Left kidney (tissue), 2 donors: ENCODE results near the gene TM9SF2. TPM values are rescaled to one million over a fixed set of nuclear protein-coding genes. Genes with fewer than 3 reads are reported as not detected.
"Not testable (repeated sequence)": the region's sequence is repeated elsewhere in the genome, so short reads cannot be mapped to it uniquely, and the experiment has no call there.

Experiments
- DNase-seq: peaks from one replicate; pipeline ENCODE4 v3.0.0-alpha.2; 2013
- polyA plus RNA-seq: library from polyadenylated mRNA; unstranded; fragments of 120-200 nt; gene quantifications from one replicate; pipeline ENCODE4 v1.2.1, GENCODE V29; 2013; ENCODE audit not compliant: insufficient read length

TM9SF2 gene
- polyA plus RNA-seq, 1 donor = 220 TPM

DNA sequence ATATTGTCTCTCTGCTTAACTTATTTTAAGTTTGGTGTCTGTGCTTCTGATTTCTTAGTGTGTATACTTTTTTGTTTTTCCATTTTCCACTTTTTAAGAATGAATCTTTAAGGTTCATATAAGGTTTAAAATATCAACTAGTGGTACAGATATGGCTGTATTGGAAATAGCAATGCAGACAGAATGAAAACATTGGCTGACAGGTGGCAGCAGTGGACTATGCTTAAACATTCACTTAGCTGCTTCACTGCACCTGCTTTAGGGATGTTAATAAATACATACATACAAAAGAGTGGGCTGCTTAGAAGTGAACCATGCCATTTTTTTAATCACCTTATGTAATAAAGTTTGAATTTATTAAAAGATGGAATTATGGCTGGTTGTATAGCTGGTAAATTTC is 27.3 kb downstream of the TM9SF2 start:
- peak; percentile 17 for DNase-seq

GRCh38 chr13:99536023-99536422 is 34.8 kb downstream of the TM9SF2 start:
- no peak for DNase-seq

- no peak for DNase-seq
These were observed 39.3 kb downstream of the TM9SF2 start for GRCh38 chr13:99540530-99540929.

GRCh38 chr13:99542788-99543406 is 41.6 kb downstream of the TM9SF2 start:
- no peak for DNase-seq

DNA sequence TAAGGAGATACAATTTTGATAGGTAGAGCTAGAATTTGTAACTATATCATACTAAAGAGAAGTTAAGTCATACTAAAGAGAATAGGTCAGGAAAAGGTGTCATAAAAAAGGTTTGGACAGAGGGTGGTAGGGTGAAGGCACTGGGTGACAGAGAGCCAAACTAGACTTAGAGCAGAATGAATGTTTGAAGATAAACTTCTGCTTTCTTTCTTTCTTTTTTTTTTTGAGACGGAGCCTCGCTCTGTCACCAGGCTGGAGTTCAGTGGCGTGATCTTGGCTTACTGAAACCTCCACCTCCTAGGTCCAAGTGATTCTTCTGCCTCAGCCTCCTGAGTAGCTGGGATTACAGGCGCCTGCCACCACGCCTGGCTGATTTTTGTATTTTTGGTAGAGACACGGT is 44.1 kb downstream of the TM9SF2 start:
- no peak for DNase-seq

- no peak for DNase-seq
These were observed 44.7 kb downstream of the TM9SF2 start for GRCh38 chr13:99545979-99546378.

GRCh38 chr13:99546878-99547277 is 45.6 kb downstream of the TM9SF2 start:
- DNase-seq = no peak

GRCh38 chr13:99548448-99548847 is 47.2 kb downstream of the TM9SF2 start:
- DNase-seq = no peak

DNA sequence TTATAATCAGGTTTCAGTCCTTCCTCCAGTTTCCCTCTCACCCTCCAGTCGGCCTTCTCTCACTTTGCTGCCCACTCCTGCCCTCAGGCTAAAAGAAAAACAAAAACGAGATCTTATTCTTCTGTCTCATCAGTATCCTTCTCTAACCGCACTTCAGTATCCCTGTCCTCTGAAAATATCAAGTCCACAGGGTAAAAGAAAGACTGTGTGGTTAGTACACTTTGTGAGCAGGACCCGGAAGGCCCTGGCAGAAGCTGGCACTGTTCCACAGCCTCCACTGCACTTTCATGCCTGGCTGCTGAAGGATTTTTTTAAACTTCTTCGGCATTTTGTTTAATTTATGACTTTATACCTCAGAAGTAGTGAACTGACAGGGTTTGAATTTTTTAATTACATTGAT is 51.8 kb downstream of the TM9SF2 start:
- DNase-seq = no peak

- DNase-seq = no peak
These were observed 53.9 kb downstream of the TM9SF2 start for GRCh38 chr13:99555149-99555548.

- no peak for DNase-seq
These were observed 55.7 kb downstream of the TM9SF2 start for GRCh38 chr13:99556867-99557443.

GRCh38 chr13:99558570-99559180 is 57.4 kb downstream of the TM9SF2 start:
- DNase-seq = no peak

DNA sequence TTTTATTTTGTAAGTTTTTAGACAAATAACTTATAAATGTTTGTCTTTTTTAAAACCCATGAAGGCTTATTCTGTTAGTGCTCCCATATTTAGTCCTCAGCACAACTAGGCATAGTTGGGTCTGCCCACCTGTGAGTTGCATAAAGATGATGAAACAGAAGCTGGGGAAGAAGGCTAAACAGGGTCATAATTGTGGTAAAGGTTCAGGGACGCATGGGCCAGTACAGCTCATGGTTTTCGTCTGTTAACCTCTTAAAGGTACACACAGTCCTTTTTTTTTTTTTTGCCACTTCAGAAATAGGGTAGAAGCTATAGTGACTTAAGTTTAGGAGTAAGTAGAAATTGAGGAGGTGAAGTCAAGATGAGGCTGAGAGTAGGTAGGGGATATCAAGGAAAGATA is 58.3 kb downstream of the TM9SF2 start:
- no peak for DNase-seq

GRCh38 chr13:99563404-99563803 is 62.1 kb downstream of the TM9SF2 start:
- DNase-seq = no peak

DNA sequence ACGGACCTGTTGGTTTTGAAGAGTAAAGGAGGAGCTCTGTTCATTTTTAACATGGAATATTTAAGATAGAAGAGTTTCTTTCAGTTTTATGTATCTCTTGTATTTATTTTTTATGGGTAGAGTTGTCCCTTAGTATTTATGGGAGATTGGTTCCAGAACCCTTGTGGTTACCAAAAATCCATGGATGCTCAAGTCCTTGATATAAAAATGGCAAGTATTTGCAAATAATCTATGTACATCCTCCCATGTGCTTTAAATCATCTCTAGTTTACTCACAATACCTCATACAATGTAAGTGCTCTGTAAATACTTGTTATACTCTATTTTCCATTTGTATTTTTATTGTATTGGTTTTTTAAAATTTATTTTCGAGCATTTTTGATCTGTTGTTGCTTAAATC is 63.1 kb downstream of the TM9SF2 start:
- DNase-seq = no peak

DNA sequence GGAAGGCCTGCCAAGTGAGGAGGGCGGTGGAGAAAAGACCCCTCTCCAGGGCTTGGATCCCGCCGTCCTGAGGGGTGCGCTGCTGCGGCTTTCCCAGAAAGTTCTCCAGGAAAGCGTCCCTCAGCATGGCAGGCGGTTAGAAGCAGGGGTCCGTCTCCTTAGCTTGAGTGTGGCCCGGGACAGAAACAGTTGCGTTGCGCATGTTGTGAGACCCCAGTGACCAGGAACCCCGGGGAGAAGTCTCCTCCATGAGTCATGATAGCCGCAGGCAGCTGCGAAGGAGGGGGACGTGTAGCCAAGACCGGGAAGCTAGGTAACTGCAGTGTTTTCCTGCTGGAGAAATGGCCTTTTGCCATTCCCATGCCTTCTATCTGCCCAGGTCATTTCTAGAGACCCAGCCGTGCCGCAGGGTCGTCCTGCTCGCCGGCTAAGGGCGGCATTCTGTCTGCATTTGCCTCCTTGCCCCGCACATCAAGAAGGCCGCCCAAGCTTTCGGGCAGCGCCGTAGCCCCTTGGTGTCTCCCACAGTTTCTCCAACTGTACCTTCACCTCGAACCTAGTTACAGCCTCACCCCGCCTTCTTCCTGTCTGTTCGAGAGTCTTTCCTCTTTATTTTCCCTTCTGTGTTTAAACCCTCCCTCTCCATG is 64.3 kb downstream of the TM9SF2 start:
- no peak for DNase-seq

DNA sequence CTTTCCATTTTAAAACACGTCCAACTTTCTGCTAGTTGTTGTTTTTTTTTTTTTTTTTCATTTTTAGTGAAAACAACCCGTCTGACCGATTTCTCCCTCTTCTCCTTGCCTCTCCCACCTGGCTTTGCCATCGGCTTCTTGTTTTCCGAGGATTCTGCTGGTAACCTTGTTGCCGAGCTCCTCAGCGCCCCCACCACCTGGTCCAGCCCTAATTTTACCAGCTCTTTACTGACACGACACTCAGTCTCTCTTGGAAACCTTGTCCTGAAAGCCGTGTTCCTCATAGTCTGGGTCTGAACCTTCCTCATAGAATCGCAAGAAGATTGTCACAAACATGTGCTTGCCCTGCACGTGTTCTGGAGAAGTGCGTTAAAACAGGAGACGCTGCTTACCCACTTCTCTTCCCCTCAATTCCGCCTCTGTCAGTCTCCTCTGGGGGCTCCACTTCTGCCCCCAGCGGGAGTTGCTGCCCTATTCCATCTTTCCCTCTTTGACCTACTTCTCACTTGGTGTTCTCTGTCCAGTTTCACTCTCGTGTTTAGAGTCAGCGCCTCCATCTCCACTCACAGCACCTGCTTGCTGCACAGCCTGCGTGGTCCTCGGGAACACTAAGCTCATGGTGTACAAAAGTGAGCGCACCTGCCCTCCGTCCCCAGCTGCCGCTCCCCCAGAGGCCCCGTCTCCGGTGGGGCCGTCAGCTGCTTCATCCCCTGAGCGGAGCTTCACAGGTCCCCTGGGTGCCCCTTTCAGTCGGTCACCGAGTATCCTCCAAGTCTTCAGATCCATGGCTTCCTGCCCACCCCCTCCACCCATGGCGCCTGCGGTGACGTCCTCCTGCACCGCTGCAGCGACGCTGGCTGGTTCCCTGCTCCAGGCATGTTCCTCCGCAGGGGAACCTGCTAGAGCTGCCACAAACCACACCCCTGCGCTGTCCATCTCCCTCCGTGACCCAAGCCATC is 65.1 kb downstream of the TM9SF2 start:
- no peak for DNase-seq

GRCh38 chr13:99568901-99569300 is 67.6 kb downstream of the TM9SF2 start:
- DNase-seq = not testable (repeated sequence)

GRCh38 chr13:99572131-99572530 is 70.9 kb downstream of the TM9SF2 start:
- DNase-seq = no peak

DNA sequence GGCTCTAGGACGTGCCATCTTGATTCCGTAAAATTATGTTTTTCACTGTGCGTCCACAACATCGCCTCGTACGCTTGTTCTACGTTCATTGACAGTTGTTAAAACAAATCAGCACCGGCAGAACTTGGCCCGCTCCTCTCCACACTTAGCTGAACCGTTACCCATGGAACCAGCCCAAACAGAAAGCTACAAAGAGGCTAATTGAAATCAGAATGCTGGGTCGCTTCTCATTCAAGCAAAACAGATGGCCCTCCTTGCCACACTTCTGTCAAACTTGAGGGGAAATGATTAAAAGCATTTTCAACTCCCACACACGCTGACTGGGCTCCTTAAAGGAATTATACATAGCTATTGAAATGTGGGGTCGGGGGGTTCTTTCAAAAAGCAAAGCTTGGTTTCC is 71.6 kb downstream of the TM9SF2 start:
- no peak for DNase-seq

DNA sequence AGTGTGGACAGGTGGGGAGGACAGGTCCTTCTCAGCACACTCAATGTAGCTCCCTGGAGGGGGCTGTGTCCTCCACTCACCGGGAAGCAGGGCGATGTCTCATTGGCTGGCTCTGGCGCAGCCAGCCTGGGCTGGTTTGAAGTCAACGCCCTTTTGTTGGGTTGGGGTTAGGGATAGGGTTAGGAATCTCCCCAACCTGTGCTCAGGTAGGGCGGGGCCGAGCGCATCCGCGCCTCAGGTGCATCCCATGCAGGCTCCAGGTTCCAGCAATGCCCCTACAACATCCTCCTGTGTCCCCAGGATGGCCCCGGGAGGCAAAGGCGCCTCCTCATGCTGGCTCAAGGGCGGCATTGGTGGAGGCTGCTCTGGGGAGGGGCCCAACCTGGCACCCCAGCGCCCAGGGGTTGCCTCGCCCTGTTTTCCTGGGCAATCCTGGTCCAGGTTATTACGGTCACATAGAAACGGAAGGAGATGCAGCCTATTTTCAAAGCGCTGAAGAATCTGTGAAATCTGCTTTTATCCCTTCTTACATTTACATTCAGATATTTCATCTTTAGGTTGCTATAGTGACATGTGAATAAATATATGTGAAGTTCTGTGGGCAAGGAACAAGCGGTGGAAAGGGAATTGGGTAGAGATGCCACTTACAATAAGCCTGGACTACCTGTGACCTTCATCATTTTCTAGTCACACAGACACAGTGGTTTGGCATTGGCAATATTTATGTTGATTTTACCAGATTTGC is 74.3 kb downstream of the TM9SF2 start:
- DNase-seq = no peak
